ENCODE data around the gene CA6.

DNA sequence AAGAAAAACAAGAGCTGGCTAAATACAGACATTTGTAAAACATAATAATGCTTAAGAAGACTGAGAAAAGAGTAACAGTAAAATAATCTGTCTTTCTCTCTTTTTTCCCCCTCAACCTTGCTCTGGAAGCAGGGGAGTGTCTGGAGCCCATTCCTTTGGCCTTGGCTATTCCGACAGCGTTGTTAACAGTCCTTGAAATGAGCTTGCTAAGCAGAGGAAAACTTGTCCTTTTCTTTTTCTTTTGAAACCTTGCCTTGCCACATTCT lies 6.7 kb upstream of the CA6 start:
- no peak for TF ChIP-seq POLR2A (IDR thresholded peaks at IDR 0.05)
- TF ChIP-seq CTCF (IDR thresholded peaks at IDR 0.05) = no peak

Measured in prostate gland (tissue), 2 donors.